Fibroblast of pulmonary artery (primary cell): ENCODE results near the gene PLK5.

Source experiments
- DNase-seq: peaks from one replicate; pipeline ENCODE4 v3.0.0-alpha.2; 2010; ENCODE audit warnings: low read depth
- H3K4me3 ChIP-seq: replicated peaks from 2 replicates; pipeline ENCODE4 v1.5.1; 2011; ENCODE audit warnings: low read depth, mild to moderate bottlenecking, control low read depth, low read length, moderate library complexity
- TF ChIP-seq, protein P1 (sequence below): IDR thresholded peaks from 2 replicates; pipeline ENCODE4 v1.5.1; 2011; ENCODE audit warnings: mild to moderate bottlenecking, control low read depth, low read length, inconsistent platforms; ENCODE audit errors: missing control alignments

The PLK5 gene

DNA sequence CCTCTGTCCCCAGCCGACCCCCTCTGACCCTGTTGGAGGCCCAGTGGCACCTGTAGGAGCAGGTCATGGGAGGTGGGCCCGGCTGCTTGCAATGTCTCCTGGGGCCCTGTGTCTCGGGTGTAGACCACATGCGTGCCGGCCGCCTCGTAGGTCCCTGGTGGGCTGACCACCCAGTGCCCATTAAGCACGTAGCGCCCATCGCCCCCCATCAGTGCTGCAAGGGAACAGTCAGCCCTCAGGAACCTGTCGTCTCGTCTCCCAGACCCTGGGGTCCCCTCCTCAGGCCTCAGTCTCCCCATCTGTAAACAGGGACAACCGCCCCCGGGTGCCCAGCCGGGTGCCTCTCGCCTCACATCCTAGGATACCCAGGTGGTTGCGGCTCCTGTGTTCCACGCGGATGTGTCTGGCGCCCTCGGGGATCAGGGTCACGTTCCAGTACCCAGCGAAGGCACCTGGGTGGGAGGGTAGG, 16.7 kb upstream of the PLK5 start:
- H3K4me3 ChIP-seq, result peak overlapping the region; percentile 31
- no peak for DNase-seq
- TF ChIP-seq, protein P1, sequence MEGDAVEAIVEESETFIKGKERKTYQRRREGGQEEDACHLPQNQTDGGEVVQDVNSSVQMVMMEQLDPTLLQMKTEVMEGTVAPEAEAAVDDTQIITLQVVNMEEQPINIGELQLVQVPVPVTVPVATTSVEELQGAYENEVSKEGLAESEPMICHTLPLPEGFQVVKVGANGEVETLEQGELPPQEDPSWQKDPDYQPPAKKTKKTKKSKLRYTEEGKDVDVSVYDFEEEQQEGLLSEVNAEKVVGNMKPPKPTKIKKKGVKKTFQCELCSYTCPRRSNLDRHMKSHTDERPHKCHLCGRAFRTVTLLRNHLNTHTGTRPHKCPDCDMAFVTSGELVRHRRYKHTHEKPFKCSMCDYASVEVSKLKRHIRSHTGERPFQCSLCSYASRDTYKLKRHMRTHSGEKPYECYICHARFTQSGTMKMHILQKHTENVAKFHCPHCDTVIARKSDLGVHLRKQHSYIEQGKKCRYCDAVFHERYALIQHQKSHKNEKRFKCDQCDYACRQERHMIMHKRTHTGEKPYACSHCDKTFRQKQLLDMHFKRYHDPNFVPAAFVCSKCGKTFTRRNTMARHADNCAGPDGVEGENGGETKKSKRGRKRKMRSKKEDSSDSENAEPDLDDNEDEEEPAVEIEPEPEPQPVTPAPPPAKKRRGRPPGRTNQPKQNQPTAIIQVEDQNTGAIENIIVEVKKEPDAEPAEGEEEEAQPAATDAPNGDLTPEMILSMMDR, result no peak

DNA sequence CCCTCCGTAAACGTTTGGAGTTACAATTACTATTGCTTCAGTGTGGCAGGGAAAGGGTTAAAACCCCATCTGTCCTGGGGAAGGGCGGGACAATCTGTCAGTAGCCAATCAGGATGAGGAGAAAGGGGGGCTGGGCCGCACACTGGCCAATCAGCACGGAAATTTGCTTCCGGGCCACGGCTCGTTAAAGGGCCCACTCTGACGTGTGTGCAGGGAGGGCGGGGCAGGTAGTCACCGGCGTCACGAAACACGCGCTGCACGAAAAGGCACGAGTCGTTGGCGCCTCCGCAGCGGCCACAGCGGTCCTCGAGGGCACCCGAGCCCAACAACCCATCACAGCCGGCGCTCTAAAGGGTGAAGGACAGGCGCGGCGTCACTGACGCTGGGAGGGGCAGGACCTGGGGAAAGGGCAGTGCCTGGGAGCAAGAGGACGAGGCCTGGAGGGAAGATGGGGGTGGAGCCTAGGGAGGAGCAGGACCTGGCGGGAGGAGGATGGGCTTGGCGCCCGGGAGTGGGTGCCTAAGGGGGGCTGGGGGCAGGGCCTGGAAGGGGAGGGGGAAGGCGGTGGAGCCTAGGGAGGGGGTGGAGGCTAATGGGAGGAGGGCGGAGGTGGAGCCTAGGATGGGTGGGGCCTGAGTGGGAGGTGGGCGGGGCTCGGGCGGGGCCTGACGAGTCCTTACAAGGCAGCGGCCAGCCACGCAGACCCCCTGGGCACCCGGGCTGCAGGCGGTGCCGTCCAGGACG, 15.9 kb upstream of the PLK5 start:
- TF ChIP-seq, protein P1, result no peak
- peak overlapping the region; percentile 57 for H3K4me3 ChIP-seq
- DNase-seq, result peak; percentile 97

DNA sequence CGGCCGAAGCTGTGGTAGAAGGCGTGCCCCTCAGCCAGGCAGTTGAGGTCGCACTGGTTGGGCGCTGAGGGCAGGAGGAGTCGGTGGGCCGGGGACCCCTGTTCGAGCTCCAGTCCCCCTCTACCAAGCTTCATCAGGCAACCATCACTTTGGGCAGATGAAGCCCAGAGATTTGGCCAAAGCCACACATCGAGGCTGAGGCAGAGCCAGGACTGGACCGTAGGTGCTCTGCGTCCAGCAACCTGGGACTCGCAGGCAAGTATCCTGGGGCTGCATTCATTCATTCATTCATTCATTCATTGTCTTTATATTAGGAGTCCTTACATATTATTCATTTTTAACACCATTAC, 15.4 kb upstream of the PLK5 start:
- TF ChIP-seq, protein P1, result no peak
- no peak for DNase-seq
- H3K4me3 ChIP-seq, result peak overlapping the region; percentile 37

GRCh38 chr19:1509602-1510441, 14.1 kb upstream of the PLK5 start:
- no peak for DNase-seq
- TF ChIP-seq, protein P1, result no peak
- H3K4me3 ChIP-seq, result no peak overlapping the region

- no peak overlapping the region for H3K4me3 ChIP-seq
- TF ChIP-seq, protein P1, result no peak
- DNase-seq, result no peak
Measured at GRCh38 chr19:1510442-1510806, 13.5 kb upstream of the PLK5 start.

DNA sequence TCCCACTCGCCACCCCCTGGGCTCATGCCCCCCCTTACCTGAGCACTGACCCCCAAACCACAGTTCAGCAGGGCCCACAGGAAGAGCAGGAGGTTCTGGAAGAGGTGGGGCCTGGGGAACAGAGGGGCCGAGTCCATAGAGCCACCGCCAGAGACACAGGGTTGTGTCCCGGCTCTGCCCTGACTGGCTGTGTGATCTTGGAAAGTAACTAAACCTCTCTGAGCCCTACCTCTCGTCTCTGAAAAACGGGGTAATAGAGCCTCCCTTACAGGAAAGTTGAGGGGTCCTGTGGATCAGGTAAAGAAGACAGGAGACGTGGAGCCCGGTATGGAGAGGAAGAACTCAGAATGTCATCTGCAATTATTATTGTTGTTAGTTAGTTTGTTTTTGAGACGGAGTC, 13.1 kb upstream of the PLK5 start:
- no peak for DNase-seq
- TF ChIP-seq, protein P1, result no peak
- no peak overlapping the region for H3K4me3 ChIP-seq
